Measurements from ENCODE around the gene CA10.

DNA sequence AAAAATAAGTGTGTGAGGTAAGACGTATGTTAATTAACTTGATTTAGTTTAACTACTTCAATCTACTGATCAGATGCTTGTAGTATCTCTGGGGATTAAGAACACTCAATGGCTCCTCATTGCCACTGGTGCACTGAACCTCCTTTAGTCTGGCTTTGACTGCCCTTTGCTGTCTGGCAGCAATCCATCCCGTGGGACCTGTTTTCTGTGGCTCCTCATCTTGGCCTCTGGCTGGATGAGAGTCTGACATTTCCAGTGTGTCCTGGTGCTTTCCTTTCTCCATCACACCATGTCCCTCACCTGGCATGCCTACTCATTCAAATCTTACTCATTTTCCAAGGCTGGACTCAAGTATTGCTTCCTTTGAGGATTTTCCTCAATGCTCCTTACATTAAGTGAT lies 212.2 kb downstream of the CA10 start:
- no peak for TF ChIP-seq POLR2A (IDR thresholded peaks at IDR 0.05)
- no peak for TF ChIP-seq CTCF (IDR thresholded peaks at IDR 0.05)
- no peak for TF ChIP-seq POLR2AphosphoS5 (IDR thresholded peaks at IDR 0.05)
